ENCODE data around the gene MCM10.
"Not testable (repeated sequence)": the region's sequence is repeated elsewhere in the genome, so short reads cannot be mapped to it uniquely, and the experiment has no call there.

MCM10 gene

GRCh38 chr10:13143766-13144165, 17.6 kb upstream of the MCM10 start:
- no peak for TF ChIP-seq JUND (IDR thresholded peaks at IDR 0.05; ENCODE audit: low read depth)
- no peak for DNase-seq (ENCODE audit: low read depth in 1 of 2, low spot score in 1 of 2)
- in situ Hi-C loops (cut with HindIII; ENCODE audit: low pct_unique_long_range_greater_than_20kb, low sequenced_read_pairs): no loop called here

- DNase-seq (ENCODE audit: low read depth in 1 of 2, low spot score in 1 of 2): no peak
- TF ChIP-seq JUND (IDR thresholded peaks at IDR 0.05; ENCODE audit: low read depth): no peak
- in situ Hi-C loops (cut with HindIII; ENCODE audit: low pct_unique_long_range_greater_than_20kb, low sequenced_read_pairs): no loop called here
Measured at GRCh38 chr10:13144814-13145213, 16.5 kb upstream of the MCM10 start.

GRCh38 chr10:13146379-13146778, 15.0 kb upstream of the MCM10 start:
- no peak for DNase-seq (ENCODE audit: low read depth in 1 of 2, low spot score in 1 of 2)
- in situ Hi-C loops (cut with HindIII; ENCODE audit: low pct_unique_long_range_greater_than_20kb, low sequenced_read_pairs): no loop called here
- TF ChIP-seq JUND (IDR thresholded peaks at IDR 0.05; ENCODE audit: low read depth): no peak

DNA sequence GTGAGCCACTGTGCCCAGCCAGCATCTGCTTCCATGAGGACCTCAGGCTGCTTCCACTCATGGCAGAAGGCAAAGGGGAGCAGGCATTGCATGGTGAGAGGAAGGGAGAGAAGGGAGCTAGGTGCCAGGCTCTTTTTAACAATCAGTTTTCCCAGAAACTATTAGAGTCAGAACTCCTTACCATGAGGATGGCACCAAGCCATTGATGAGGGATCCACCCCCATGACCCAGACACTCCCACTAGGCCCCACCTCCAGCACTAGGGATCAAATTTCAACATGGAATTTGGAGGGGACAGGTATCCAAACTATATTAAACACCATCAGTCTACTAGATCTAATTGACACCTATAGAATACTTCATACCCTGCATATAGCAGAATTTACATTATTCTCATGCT, 14.2 kb upstream of the MCM10 start:
- TF ChIP-seq JUND (IDR thresholded peaks at IDR 0.05; ENCODE audit: low read depth): no peak
- in situ Hi-C loops (cut with HindIII; ENCODE audit: low pct_unique_long_range_greater_than_20kb, low sequenced_read_pairs): no loop called here
- DNase-seq (ENCODE audit: low read depth in 1 of 2, low spot score in 1 of 2): no peak

- TF ChIP-seq JUND (IDR thresholded peaks at IDR 0.05; ENCODE audit: low read depth): no peak
- peak in 1 of 2 experiments; percentile 54 for DNase-seq (ENCODE audit: low read depth in 1 of 2, low spot score in 1 of 2)
- in situ Hi-C loops (cut with HindIII; ENCODE audit: low pct_unique_long_range_greater_than_20kb, low sequenced_read_pairs): no loop called here
Measured at GRCh38 chr10:13152296-13152695, 9.1 kb upstream of the MCM10 start.

DNA sequence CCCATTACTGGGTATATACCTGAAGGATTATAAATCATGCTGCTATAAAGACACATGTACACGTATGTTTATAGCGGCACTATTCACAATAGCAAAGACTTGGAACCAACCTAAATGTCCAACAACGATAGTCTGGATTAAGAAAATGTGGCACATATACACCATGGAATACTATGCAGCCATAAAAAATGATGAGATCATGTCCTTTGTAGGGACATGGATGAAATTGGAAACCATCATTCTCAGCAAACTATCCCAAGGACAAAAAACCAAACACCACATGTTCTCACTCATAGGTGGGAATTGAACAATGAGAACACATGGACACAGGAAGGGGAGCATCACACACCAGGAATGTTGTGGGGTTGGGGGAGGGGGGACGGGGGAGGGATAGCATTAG, 5.5 kb upstream of the MCM10 start:
- DNase-seq (ENCODE audit: low read depth in 1 of 2, low spot score in 1 of 2); in situ Hi-C loops (cut with HindIII; ENCODE audit: low pct_unique_long_range_greater_than_20kb, low sequenced_read_pairs): not testable (repeated sequence)

GRCh38 chr10:13158401-13158800, 3.0 kb upstream of the MCM10 start:
- in situ Hi-C loops (cut with HindIII; ENCODE audit: low pct_unique_long_range_greater_than_20kb, low sequenced_read_pairs): no loop called here
- no peak for TF ChIP-seq JUND (IDR thresholded peaks at IDR 0.05; ENCODE audit: low read depth)
- no peak for DNase-seq (ENCODE audit: low read depth in 1 of 2, low spot score in 1 of 2)

DNA sequence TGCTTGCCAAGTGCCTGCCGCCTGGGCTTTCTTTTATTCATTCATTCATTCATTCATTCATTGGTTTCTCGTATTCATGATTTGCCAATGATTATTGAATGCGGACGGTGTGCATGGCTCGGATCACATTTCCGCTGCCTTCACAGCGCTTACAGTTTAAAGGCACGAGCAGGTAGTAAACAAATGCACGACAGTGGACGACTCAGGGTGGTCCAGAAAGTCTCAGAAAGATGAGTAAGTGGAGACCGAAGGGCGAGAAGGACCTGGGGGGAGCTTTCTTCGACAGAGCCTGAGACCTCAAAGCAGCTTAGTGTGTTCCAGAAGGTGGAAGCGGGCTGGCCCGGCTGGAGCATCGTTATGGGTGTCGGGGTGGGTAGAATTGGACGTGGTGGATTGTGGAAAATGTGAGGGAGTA, 506 bp downstream of the MCM10 start:
- no peak for TF ChIP-seq JUND (IDR thresholded peaks at IDR 0.05; ENCODE audit: low read depth)
- in situ Hi-C loops (cut with HindIII; ENCODE audit: low pct_unique_long_range_greater_than_20kb, low sequenced_read_pairs): no loop called here
- DNase-seq (ENCODE audit: low read depth in 1 of 2, low spot score in 1 of 2): no peak

- TF ChIP-seq JUND (IDR thresholded peaks at IDR 0.05; ENCODE audit: low read depth): no peak
- DNase-seq (ENCODE audit: low read depth in 1 of 2, low spot score in 1 of 2): no peak
- in situ Hi-C loops (cut with HindIII; ENCODE audit: low pct_unique_long_range_greater_than_20kb, low sequenced_read_pairs): no loop called here
Measured at GRCh38 chr10:13163859-13164258, 2.5 kb downstream of the MCM10 start.

DNA sequence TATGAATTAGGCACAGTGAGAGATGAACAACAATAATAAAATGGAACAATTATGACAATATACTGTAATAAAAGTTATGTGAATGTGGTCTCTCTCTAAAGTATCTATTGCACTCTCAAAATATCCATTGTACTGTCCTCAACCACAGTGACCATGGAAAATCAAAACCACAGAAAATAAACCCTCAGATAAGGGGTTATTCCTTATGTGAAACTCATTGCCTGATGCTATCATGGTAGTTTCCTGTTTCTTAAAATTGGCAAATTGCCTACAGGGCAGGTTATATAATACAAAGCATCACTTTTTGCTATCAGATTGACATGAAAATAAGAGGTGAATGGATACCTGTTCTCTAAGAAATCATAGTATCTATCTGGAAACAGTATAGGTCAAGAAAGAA, 3.8 kb downstream of the MCM10 start:
- TF ChIP-seq JUND (IDR thresholded peaks at IDR 0.05; ENCODE audit: low read depth): no peak

GRCh38 chr10:13167568-13167967, 6.2 kb downstream of the MCM10 start:
- TF ChIP-seq JUND (IDR thresholded peaks at IDR 0.05; ENCODE audit: low read depth): no peak
- in situ Hi-C loops (cut with HindIII; ENCODE audit: low pct_unique_long_range_greater_than_20kb, low sequenced_read_pairs): no loop called here
- no peak for DNase-seq (ENCODE audit: low read depth in 1 of 2, low spot score in 1 of 2)

More for the DNA sequence above, 3.8 kb downstream of the MCM10 start:
- no peak for DNase-seq (ENCODE audit: low read depth in 1 of 2, low spot score in 1 of 2)
- in situ Hi-C loops (cut with HindIII; ENCODE audit: low pct_unique_long_range_greater_than_20kb, low sequenced_read_pairs): no loop called here

DNA sequence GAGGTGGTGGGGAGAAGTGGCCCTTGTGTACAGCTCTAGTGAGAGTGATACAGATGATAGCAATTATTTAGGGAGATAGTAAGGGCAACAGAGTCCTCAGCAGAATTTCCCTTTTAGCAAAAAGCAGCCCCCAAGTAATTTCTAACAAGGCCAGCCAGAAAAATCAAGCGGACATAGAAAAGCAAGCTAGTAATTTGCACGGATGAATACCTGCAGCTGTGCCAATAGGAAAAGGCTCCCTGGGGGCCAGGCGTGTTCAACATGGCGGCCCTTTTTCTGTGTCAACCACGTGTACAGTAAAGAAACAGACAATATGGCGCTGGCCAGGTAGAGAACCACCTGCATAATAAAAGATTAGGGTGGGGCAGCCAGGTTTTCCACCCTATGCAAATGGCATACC, 7.4 kb downstream of the MCM10 start:
- no peak for DNase-seq (ENCODE audit: low read depth in 1 of 2, low spot score in 1 of 2)
- in situ Hi-C loops (cut with HindIII; ENCODE audit: low pct_unique_long_range_greater_than_20kb, low sequenced_read_pairs): no loop called here
- no peak for TF ChIP-seq JUND (IDR thresholded peaks at IDR 0.05; ENCODE audit: low read depth)

GRCh38 chr10:13173616-13174015, 12.3 kb downstream of the MCM10 start:
- TF ChIP-seq JUND (IDR thresholded peaks at IDR 0.05; ENCODE audit: low read depth): no peak
- no peak for DNase-seq (ENCODE audit: low read depth in 1 of 2, low spot score in 1 of 2)
- in situ Hi-C loops (cut with HindIII; ENCODE audit: low pct_unique_long_range_greater_than_20kb, low sequenced_read_pairs): no loop called here

GRCh38 chr10:13180788-13181187, 19.4 kb downstream of the MCM10 start:
- TF ChIP-seq JUND (IDR thresholded peaks at IDR 0.05; ENCODE audit: low read depth): no peak
- no peak for DNase-seq (ENCODE audit: low read depth in 1 of 2, low spot score in 1 of 2)
- in situ Hi-C loops (cut with HindIII; ENCODE audit: low pct_unique_long_range_greater_than_20kb, low sequenced_read_pairs): no loop called here
